Measurements from ENCODE around the gene SPOCD1.

DNA sequence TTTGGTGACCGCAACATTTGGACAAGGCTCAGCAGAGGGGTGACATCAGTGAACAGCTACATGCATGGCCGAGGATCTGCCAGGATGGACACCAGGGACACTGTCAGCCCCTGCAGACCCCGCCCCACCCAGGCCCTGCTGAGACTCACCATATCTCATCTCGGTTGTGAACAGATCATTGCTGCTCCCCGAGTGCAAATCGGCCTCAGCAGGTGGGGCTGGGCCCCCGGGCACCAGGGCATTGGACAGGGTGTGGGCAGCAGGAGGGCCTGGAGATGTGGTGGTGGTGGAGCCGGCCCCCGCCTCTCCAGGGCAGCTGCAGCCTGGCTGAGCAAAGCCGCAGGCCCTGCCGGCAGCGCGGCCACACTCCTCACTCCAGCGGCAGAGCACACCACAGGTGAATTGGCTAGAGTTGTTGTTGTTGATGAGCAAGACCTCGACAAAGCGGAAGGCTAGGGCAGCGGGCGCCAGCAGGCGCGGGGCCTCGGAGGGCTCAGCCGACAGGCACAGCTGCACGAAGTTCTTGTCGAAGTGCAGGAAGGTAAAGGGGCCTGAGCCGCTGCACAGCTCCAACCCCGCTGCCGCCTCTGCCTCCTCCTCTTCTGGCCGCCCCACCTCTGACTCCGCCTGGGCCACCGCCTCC is 59.9 kb downstream of the SPOCD1 start:
- TF ChIP-seq, protein P1, sequence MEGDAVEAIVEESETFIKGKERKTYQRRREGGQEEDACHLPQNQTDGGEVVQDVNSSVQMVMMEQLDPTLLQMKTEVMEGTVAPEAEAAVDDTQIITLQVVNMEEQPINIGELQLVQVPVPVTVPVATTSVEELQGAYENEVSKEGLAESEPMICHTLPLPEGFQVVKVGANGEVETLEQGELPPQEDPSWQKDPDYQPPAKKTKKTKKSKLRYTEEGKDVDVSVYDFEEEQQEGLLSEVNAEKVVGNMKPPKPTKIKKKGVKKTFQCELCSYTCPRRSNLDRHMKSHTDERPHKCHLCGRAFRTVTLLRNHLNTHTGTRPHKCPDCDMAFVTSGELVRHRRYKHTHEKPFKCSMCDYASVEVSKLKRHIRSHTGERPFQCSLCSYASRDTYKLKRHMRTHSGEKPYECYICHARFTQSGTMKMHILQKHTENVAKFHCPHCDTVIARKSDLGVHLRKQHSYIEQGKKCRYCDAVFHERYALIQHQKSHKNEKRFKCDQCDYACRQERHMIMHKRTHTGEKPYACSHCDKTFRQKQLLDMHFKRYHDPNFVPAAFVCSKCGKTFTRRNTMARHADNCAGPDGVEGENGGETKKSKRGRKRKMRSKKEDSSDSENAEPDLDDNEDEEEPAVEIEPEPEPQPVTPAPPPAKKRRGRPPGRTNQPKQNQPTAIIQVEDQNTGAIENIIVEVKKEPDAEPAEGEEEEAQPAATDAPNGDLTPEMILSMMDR (IDR thresholded peaks at IDR 0.05; ENCODE audit: low read depth, low read length): no peak
- TF ChIP-seq MYC (IDR thresholded peaks at IDR 0.05; ENCODE audit: low read depth, low read length) (no peak), POLR2A (IDR thresholded peaks at IDR 0.05; ENCODE audit: extremely low read depth, insufficient read length) (no peak)
- TF ChIP-seq, protein P2, sequence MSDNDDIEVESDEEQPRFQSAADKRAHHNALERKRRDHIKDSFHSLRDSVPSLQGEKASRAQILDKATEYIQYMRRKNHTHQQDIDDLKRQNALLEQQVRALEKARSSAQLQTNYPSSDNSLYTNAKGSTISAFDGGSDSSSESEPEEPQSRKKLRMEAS (IDR thresholded peaks at IDR 0.05; ENCODE audit: low read depth, low read length): no peak
